IPS-15b (cell line): ENCODE data around the gene TNFRSF1A.

Experiments used
- H3K27me3 ChIP-seq: one replicate; pipeline ENCODE4 v1.6.1; 2013; ENCODE audit warnings: low read length; ENCODE audit not compliant: control insufficient read depth, insufficient read depth
- H3K36me3 ChIP-seq: one replicate; pipeline ENCODE4 v1.6.1; 2013; ENCODE audit warnings: low read length; ENCODE audit not compliant: control insufficient read depth, insufficient read depth
- H3K4me1 ChIP-seq: one replicate; pipeline ENCODE4 v1.6.1; 2013; ENCODE audit warnings: mild to moderate bottlenecking, low read length; ENCODE audit not compliant: control insufficient read depth, insufficient read depth
- H3K4me3 ChIP-seq: one replicate; pipeline ENCODE4 v1.5.1; 2013; ENCODE audit warnings: low read depth, low read length
- H3K9ac ChIP-seq: one replicate; pipeline ENCODE4 v1.6.1; 2013; ENCODE audit warnings: low read depth, mild to moderate bottlenecking, low read length
- H3K9me3 ChIP-seq: one replicate; pipeline ENCODE4 v1.6.1; 2013; ENCODE audit warnings: mild to moderate bottlenecking, low read length; ENCODE audit not compliant: control insufficient read depth, insufficient read depth

The TNFRSF1A gene

GRCh38 chr12:6312529-6313325 lies 29.1 kb downstream of the TNFRSF1A start:
- H3K27me3 ChIP-seq: peaks cover 13% of the 10 kb centered on the region
- H3K9me3 ChIP-seq: no peaks in the 10 kb centered on the region
- H3K9ac ChIP-seq: no peak overlapping the region
- H3K36me3 ChIP-seq: peaks cover 24% of the 10 kb centered on the region
- H3K4me3 ChIP-seq: no peak overlapping the region
- H3K4me1 ChIP-seq: peaks cover 18% of the 10 kb centered on the region

- H3K4me3 ChIP-seq: no peak overlapping the region
- no peaks in the 10 kb centered on the region for H3K9me3 ChIP-seq
- peaks cover 24% of the 10 kb centered on the region for H3K36me3 ChIP-seq
- peaks cover 13% of the 10 kb centered on the region for H3K27me3 ChIP-seq
- H3K4me1 ChIP-seq: peaks cover 11% of the 10 kb centered on the region
- no peak overlapping the region for H3K9ac ChIP-seq
Observed at GRCh38 chr12:6311822-6312528, 29.9 kb downstream of the TNFRSF1A start.

DNA sequence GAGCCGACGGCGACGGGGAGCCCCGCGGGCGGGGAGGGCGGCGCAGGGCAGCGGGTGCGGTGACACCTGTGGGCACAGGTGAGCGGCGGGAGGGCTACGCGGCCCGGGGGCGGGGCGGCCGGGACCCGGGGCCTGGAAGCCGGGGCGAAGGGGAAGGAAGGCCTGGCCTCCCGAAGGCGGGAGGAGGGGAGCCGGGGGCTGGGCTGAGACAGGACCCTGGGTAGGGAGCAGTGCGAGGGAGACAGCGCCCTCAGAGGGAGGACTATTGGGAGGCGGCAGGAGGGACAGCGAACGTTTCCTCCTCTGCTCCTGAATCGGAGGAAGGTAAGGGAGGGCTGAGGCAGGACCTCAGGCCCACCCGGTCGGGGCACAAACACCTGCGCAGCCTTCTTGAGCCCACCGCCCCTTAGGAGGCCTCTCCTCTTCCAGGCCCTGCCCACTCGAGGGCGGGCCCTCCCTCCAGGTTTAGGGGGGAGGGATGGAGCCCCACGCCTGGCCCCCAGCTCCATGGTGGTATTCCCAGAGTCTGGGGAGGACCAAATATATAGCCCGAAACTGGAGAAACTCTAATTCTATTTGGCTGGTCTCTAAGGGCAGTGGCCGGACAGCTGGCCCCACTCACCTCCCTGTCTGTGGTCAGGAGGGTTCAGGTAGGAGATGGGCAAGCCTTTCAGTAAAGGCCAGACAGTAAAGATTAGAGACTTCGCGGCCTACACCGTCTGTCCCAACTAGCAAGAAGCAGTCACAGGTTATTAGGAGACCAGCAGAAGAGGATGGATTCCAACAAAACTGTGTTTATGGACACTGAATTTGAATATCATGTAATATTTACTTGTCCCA lies 30.9 kb downstream of the TNFRSF1A start:
- peaks cover 10% of the 10 kb centered on the region for H3K4me1 ChIP-seq
- H3K9ac ChIP-seq: no peak overlapping the region
- H3K9me3 ChIP-seq: no peaks in the 10 kb centered on the region
- H3K36me3 ChIP-seq: peaks cover 23% of the 10 kb centered on the region
- peaks cover 13% of the 10 kb centered on the region for H3K27me3 ChIP-seq
- peak overlapping the region; percentile 72 for H3K4me3 ChIP-seq

GRCh38 chr12:6307529-6307928 lies 34.3 kb downstream of the TNFRSF1A start:
- Histone ChIP-seq H3K4me3 (no peak overlapping the region), H3K4me1 (peaks cover 6% of the 10 kb centered on the region), H3K27me3 (peaks cover 13% of the 10 kb centered on the region), H3K9me3 (no peaks in the 10 kb centered on the region), H3K9ac (no peak overlapping the region), H3K36me3 (peaks cover 3% of the 10 kb centered on the region)

DNA sequence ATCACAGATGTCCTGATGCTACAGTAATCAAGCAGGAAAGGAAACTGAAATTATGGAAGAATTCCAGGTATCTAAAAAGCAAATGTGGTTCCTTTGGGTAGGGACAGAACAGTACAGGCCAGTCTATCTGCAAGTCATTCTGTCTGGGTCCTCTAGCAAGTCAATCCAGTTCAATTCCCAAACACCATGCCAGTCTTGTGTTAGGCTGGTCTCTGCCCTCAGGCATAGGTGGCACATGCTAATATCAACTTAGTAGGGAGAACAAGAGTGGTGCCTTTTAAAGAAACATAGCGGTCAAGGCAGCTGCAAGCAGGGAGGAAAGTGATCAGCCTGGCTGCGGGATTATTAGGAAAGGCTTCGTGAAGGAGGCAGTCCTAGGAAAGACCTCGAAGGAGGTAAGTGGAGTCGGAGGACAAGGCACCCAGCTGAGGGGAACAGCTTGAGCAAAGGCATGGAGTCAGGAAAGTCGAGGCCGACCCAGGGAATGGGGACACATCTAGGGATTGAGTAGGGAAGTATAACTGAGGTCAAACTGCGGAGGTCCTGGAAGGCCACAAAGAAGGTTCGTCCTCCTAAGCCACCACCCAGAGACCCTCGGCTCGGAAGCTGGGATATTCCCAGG lies 35.2 kb downstream of the TNFRSF1A start:
- H3K4me3 ChIP-seq: no peak overlapping the region
- peaks cover 3% of the 10 kb centered on the region for H3K36me3 ChIP-seq
- H3K4me1 ChIP-seq: peaks cover 2% of the 10 kb centered on the region
- H3K27me3 ChIP-seq: peaks cover 13% of the 10 kb centered on the region
- H3K9me3 ChIP-seq: no peaks in the 10 kb centered on the region
- H3K9ac ChIP-seq: no peak overlapping the region

DNA sequence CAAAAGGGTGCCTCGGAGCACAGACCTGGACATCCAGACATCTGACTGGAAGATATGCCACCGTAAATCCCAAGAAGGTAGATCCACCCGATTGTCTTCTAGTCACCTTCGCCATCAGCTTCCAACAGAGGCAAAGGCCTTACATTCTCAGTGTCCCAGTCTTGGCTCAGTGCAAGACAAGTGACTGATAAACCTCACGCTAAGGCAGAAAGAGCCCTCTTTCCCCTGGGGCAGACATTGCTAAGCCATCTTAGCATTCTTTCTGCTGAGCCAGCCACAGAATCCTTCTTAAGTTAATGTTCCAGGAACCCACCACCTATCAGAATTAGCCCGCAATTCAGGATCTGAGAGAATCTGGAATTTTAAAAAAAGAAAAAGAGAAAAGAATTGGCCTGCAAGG lies 35.7 kb downstream of the TNFRSF1A start:
- no peak overlapping the region for H3K9ac ChIP-seq
- H3K36me3 ChIP-seq: peaks cover 3% of the 10 kb centered on the region
- no peaks in the 10 kb centered on the region for H3K9me3 ChIP-seq
- no peak overlapping the region for H3K4me3 ChIP-seq
- H3K4me1 ChIP-seq: no peaks in the 10 kb centered on the region
- H3K27me3 ChIP-seq: peaks cover 13% of the 10 kb centered on the region

GRCh38 chr12:6303071-6303470 lies 38.8 kb downstream of the TNFRSF1A start:
- Histone ChIP-seq H3K36me3 (peaks cover 3% of the 10 kb centered on the region), H3K4me3 (no peak overlapping the region), H3K9ac (no peak overlapping the region), H3K27me3 (no peaks in the 10 kb centered on the region), H3K4me1 (no peaks in the 10 kb centered on the region), H3K9me3 (no peaks in the 10 kb centered on the region)

DNA sequence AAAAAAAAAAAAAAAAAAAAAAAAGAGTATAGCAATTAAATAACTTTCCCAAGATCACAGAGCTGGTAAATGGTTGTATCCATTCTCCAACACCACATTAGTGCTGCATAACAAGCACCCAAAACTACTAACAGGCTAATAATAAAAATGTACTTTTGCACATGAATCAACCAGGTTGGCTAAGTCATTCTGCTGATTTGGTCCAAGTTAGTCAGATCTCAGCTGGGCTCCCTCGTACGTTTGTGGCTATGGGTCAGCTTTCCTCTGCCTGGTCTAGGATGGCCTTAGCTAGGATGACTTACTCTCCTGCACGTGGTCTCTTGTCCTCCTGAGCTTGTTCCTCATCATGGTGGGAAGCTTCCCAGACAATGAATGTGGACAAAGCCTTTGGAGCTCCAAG lies 39.3 kb downstream of the TNFRSF1A start:
- peaks cover 3% of the 10 kb centered on the region for H3K36me3 ChIP-seq
- H3K9me3 ChIP-seq: no peaks in the 10 kb centered on the region
- no peak overlapping the region for H3K4me3 ChIP-seq
- H3K9ac ChIP-seq: no peak overlapping the region
- H3K27me3 ChIP-seq: no peaks in the 10 kb centered on the region
- H3K4me1 ChIP-seq: no peaks in the 10 kb centered on the region

DNA sequence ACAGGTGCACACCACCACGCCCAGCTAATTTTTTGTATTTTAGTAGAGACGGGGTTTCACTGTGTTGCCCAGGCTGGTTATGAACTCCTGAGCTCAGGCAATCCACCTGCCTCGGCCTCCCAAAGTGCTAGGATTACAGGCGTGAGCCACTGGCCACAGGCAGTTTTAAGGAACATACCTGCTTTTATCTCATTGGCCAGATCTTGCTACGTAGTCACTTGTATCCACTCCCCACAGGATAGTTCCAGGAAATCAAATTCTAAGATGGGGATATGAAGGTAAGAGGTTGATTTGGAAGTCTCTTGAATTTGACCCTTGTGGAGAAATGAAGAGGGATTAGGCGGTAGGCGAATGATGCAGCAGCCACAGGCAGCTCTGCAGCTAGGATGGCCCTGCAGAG lies 40.2 kb downstream of the TNFRSF1A start:
- H3K27me3 ChIP-seq: no peaks in the 10 kb centered on the region
- no peak overlapping the region for H3K9ac ChIP-seq
- H3K4me1 ChIP-seq: no peaks in the 10 kb centered on the region
- H3K4me3 ChIP-seq: no peak overlapping the region
- no peaks in the 10 kb centered on the region for H3K9me3 ChIP-seq
- H3K36me3 ChIP-seq: peaks cover 3% of the 10 kb centered on the region

GRCh38 chr12:6297170-6297569 lies 44.7 kb downstream of the TNFRSF1A start:
- Histone ChIP-seq H3K36me3 (no peaks in the 10 kb centered on the region), H3K9me3 (no peaks in the 10 kb centered on the region), H3K4me1 (no peaks in the 10 kb centered on the region), H3K9ac (no peak overlapping the region), H3K27me3 (no peaks in the 10 kb centered on the region), H3K4me3 (no peak overlapping the region)

GRCh38 chr12:6295094-6295811 lies 46.6 kb downstream of the TNFRSF1A start:
- H3K36me3 ChIP-seq: no peaks in the 10 kb centered on the region
- no peaks in the 10 kb centered on the region for H3K9me3 ChIP-seq
- H3K9ac ChIP-seq: no peak overlapping the region
- H3K4me1 ChIP-seq: no peaks in the 10 kb centered on the region
- H3K4me3 ChIP-seq: no peak overlapping the region
- no peaks in the 10 kb centered on the region for H3K27me3 ChIP-seq
